Activated B cell treated with CpG ODN at 0.5 μM for 24 hours (primary cell): ENCODE measurements around the gene RAD17. TPM values are rescaled to one million over a fixed set of nuclear protein-coding genes. Genes with fewer than 3 reads are reported as not detected.
"Not testable (repeated sequence)": the region's sequence is repeated elsewhere in the genome, so short reads cannot be mapped to it uniquely, and the experiment has no call there.

ENCODE experiments used
- ATAC-seq: fragments of 200-7000 bp; cut with Tn5 transposase; one replicate; pipeline ENCODE4 v1.10.0; 2021; ENCODE audit warnings: low read depth, mild to moderate bottlenecking, moderate library complexity
- CTCF ChIA-PET: fragments of 350-600 bp; sonication (Branson Sonifier 250); formaldehyde crosslinking; loops from one replicate; lab custom pipeline; 2021; ENCODE audit warnings: antibody characterized with exemption; lab: Charles Lee
- POLR2A ChIA-PET: fragments of 350-600 bp; sonication (Branson Sonifier 250); formaldehyde crosslinking; loops from one replicate; lab custom pipeline; 2021; ENCODE audit warnings: antibody characterized with exemption; lab: Charles Lee
- DNase-seq: peaks from one replicate; pipeline ENCODE4 v3.0.0; 2022
- H3K27ac Mint-ChIP-seq: one replicate; pipeline ENCODE4 v1.8.0; 2020; ENCODE audit warnings: mixed read lengths
- H3K27me3 Mint-ChIP-seq: one replicate; pipeline ENCODE4 v1.8.0; 2021; ENCODE audit warnings: mixed read lengths
- H3K36me3 Mint-ChIP-seq: one replicate; pipeline ENCODE4 v1.8.0; 2021; ENCODE audit warnings: low read depth, mixed read lengths
- H3K4me1 Mint-ChIP-seq: one replicate; pipeline ENCODE4 v1.8.0; 2021; ENCODE audit warnings: mixed read lengths
- H3K4me3 Mint-ChIP-seq: one replicate; pipeline ENCODE4 v1.8.0; 2020; ENCODE audit warnings: mild to moderate bottlenecking, mixed read lengths
- H3K9me3 Mint-ChIP-seq: one replicate; pipeline ENCODE4 v1.8.0; 2020; ENCODE audit warnings: mixed read lengths
- CTCF ChIP-seq: fragments of 200-600 bp; IDR thresholded peaks from one replicate; pipeline ENCODE4 v1.8.0; 2022; ENCODE audit warnings: antibody characterized with exemption, mild to moderate bottlenecking
- intact Hi-C: fragments of 100-400 bp; cut with micrococcal nuclease; formaldehyde crosslinking; loops from one replicate; pipeline ENCODE4 v1.15.1; 2024
- total RNA-seq: library from RNA; stranded (reverse); gene quantifications from 2 replicates; pipeline ENCODE4 v1.2.3, GENCODE V29; 2022

Gene RAD17
- total RNA-seq, 1 donor from 2014 or later: 30.6 TPM

- peak overlapping the region; percentile 97 for H3K4me3 Mint-ChIP-seq
- no peak for ATAC-seq
- TF ChIP-seq CTCF: no peak
- no peaks in the 10 kb centered on the region for H3K9me3 Mint-ChIP-seq
- H3K4me1 Mint-ChIP-seq: peaks cover 49% of the 10 kb centered on the region
- ChIA-PET CTCF (no interaction called here), POLR2A (no interaction called here)
- peaks cover 35% of the 10 kb centered on the region for H3K36me3 Mint-ChIP-seq
- no peak for DNase-seq
- no peaks in the 10 kb centered on the region for H3K27me3 Mint-ChIP-seq
- H3K27ac Mint-ChIP-seq: peak overlapping the region; percentile 95
- intact Hi-C loops: loop anchor here (1.0 kb wide), 7 partner anchors 36 to 326 kb away; partner anchors contain the start of genes CCDC125, CCNB1, CDK7 and CENPH
These were observed 919 bp upstream of the RAD17 start for GRCh38 chr5:69368458-69369339.

GRCh38 chr5:69370335-69370734 is 717 bp downstream of the RAD17 start:
- intact Hi-C loops, H3K27me3 Mint-ChIP-seq, ATAC-seq, H3K9me3 Mint-ChIP-seq, DNase-seq: not testable (repeated sequence)
- Mint-ChIP-seq H3K4me3 (peak overlapping the region; percentile 97), H3K36me3 (peaks cover 34% of the 10 kb centered on the region), H3K4me1 (peaks cover 57% of the 10 kb centered on the region), H3K27ac (peak overlapping the region; percentile 98)
- ChIA-PET CTCF (interaction anchor here (1.7 kb wide), 1 partner anchor 277 kb away, joined by 8 read pairs; the partner anchor contains the start of gene SLC30A5), POLR2A (interaction anchor here (0.6 to 1.3 kb wide), 5 partner anchors 36 to 277 kb away, joined by 3 to 13 read pairs (median 5); partner anchors contain the start of genes CCDC125 and CDK7)

DNA sequence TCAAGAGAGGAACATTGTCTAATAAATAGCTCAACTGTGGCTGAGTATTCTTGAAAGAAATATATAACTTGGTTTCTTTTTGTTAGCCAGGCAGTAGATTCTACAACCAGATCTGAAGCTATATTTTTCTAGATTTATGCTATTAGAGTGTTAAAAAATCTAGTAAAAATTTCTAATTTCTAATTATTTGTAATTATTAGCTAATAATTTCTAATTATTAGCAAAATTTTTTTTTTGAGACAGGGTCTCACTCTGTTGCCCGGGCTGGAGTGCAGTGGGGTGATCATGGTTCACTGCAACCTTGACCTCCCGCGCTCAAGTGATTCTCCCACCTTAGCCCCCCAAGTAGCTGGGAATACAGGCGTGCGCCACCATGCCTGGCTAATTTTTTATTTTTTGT is 2.8 kb downstream of the RAD17 start:
- H3K27ac Mint-ChIP-seq: no peak overlapping the region

GRCh38 chr5:69374911-69375446 is 5.4 kb downstream of the RAD17 start:
- H3K27ac Mint-ChIP-seq: peak overlapping the region; percentile 87
- intact Hi-C loops: no loop called here
- no peak for DNase-seq
- H3K4me3 Mint-ChIP-seq: peak overlapping the region; percentile 70
- no peaks in the 10 kb centered on the region for H3K27me3 Mint-ChIP-seq
- peaks cover 46% of the 10 kb centered on the region for H3K4me1 Mint-ChIP-seq
- TF ChIP-seq CTCF: no peak
- CTCF ChIA-PET: interaction anchor here (1.5 kb wide), 1 partner anchor 281 kb away, joined by 5 read pairs; the partner anchor contains the start of gene SLC30A5
- POLR2A ChIA-PET: no interaction called here
- peak; percentile 59 for ATAC-seq
- H3K9me3 Mint-ChIP-seq: no peaks in the 10 kb centered on the region
- peaks cover 28% of the 10 kb centered on the region for H3K36me3 Mint-ChIP-seq

More for the DNA sequence above, 2.8 kb downstream of the RAD17 start:
- Mint-ChIP-seq H3K4me3 (peak overlapping the region; percentile 19), H3K4me1 (peaks cover 60% of the 10 kb centered on the region), H3K9me3 (no peaks in the 10 kb centered on the region), H3K36me3 (peaks cover 35% of the 10 kb centered on the region), H3K27me3 (no peaks in the 10 kb centered on the region)
- intact Hi-C loops: no loop called here
- ATAC-seq (no peak), DNase-seq (no peak)
- TF ChIP-seq CTCF: no peak
- ChIA-PET CTCF (interaction anchor here (0.9 to 1.8 kb wide), 2 partner anchors 38 to 279 kb away, joined by 4 to 6 read pairs; partner anchors contain the start of gene SLC30A5), POLR2A (interaction anchor here (1.0 to 1.1 kb wide), 2 partner anchors 37 to 279 kb away, joined by 4 to 8 read pairs; no protein-coding TSS in a partner anchor)

DNA sequence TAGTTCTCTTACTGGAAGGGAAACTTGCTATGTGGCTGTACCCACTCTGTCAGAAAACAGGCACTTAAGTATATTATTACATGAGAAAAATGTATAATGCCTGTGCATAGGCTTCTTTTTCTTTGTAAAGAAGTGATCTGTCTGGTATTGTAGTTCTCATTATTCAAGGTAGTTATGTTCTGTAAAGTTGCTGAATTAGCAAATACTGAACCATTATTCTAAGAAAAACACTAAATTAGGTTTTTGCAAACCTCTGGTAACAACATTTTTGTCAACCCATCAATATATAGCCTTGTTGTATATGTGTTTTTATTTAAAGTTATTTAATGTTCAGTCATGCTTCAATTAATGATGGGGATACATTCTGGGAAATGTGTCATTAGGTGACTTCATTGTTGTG is 8.8 kb downstream of the RAD17 start:
- Mint-ChIP-seq H3K4me1 (peaks cover 26% of the 10 kb centered on the region), H3K27me3 (no peaks in the 10 kb centered on the region), H3K9me3 (no peaks in the 10 kb centered on the region), H3K4me3 (no peak overlapping the region), H3K36me3 (peaks cover 44% of the 10 kb centered on the region), H3K27ac (no peak overlapping the region)
- ChIA-PET POLR2A (no interaction called here), CTCF (interaction anchor here (0.6 kb wide), 1 partner anchor 33 kb away, joined by 3 read pairs; no protein-coding TSS in a partner anchor)
- ATAC-seq (no peak), DNase-seq (no peak)
- no peak for TF ChIP-seq CTCF
- intact Hi-C loops: no loop called here
